K562 (cell line): ENCODE measurements around the gene TMA7B. TPM values are rescaled to one million over a fixed set of nuclear protein-coding genes. Genes with fewer than 3 reads are reported as not detected.

Source experiments
- ARID3A ChIP-seq: IDR thresholded peaks from 2 replicates; pipeline ENCODE4 v1.6.1; 2012; ENCODE audit warnings: low read depth, low read length, improper control_type of control experiment, borderline replicate concordance
- CEBPB ChIP-seq: fragments of 450-650 bp; IDR thresholded peaks from 2 replicates; pipeline ENCODE4 v1.6.1; 2016; ENCODE audit warnings: missing genetic modification characterization, missing compliant biosample characterization
- DACH1 ChIP-seq: fragments of 450-650 bp; IDR thresholded peaks from 2 replicates; pipeline ENCODE4 v1.6.1; 2018; ENCODE audit not compliant: partially characterized antibody
- DMBX1 ChIP-seq: fragments of 250-450 bp; sonication (Bioruptor Pico); IDR thresholded peaks from 2 replicates; pipeline ENCODE4 v1.8.0; 2022; ENCODE audit warnings: inconsistent platforms, mild to moderate bottlenecking, moderate library complexity, borderline replicate concordance
- ELF4 ChIP-seq: fragments of 450-650 bp; formaldehyde crosslinking; IDR thresholded peaks from 2 replicates; pipeline ENCODE4 v1.4.0; 2022; ENCODE audit warnings: missing genetic modification characterization
- FOXM1 ChIP-seq, 2 experiments: fragments of 450-650 bp in 1 of 2; sonication (generic) in 1 of 2; formaldehyde crosslinking in 1 of 2; IDR thresholded peaks; 2 replicates each; pipeline versions ENCODE4 v1.6.1 to v1.9.0; 2017 to 2022; ENCODE audit warnings: low read depth in 2 of 2, mild to moderate bottlenecking in 2 of 2, missing genetic modification reagents in 1 of 2, moderate library complexity in 1 of 2
- FOXP1 ChIP-seq: sonication (generic); formaldehyde crosslinking; IDR thresholded peaks from 2 replicates; pipeline ENCODE4 v1.8.0; 2022; ENCODE audit warnings: mild to moderate bottlenecking, missing genetic modification reagents
- MLLT1 ChIP-seq, 2 experiments: fragments of 450-650 bp; IDR thresholded peaks; 2 replicates each; pipeline ENCODE4 v1.6.1; 2016
- NFIC ChIP-seq: fragments of 450-650 bp; IDR thresholded peaks from 2 replicates; pipeline ENCODE4 v1.6.1; 2017; ENCODE audit warnings: mild to moderate bottlenecking, inconsistent platforms
- SPI1 ChIP-seq: IDR thresholded peaks from 2 replicates; pipeline ENCODE4 v1.6.1; 2011; ENCODE audit warnings: low read depth, low read length, control low read depth, borderline replicate concordance
- THAP12 ChIP-seq: fragments of 250-450 bp; sonication (Bioruptor Pico); IDR thresholded peaks from 2 replicates; pipeline ENCODE4 v1.9.0; 2021; ENCODE audit warnings: mild to moderate bottlenecking, inconsistent platforms
- ZNF197 ChIP-seq: fragments of 200-800 bp; sonication (Bioruptor generic); IDR thresholded peaks from 2 replicates; pipeline ENCODE4 v1.6.1; 2016; ENCODE audit warnings: low read depth, missing genetic modification characterization, missing compliant biosample characterization
- polyA plus RNA-seq, 8 experiments: library from polyadenylated mRNA; depleted of rRNA in 4 of 8; stranded (reverse) in 5 of 8; unstranded in 3 of 8; fragments of >200 nt; fragmentation: Nextera tagmentation in 2 of 8; fragmentation: Illumina TruSeq in 1 of 8; extraction: Ambion mirVana in 2 of 8; extraction: Trizol in 1 of 8; gene quantifications; 2 replicates each; pipeline versions ENCODE4 v1.2.1 to v1.2.3, GENCODE V29; 2011 to 2014; ENCODE audit warnings: inconsistent platforms in 1 of 8, missing spikeins in 1 of 8
- total RNA-seq, 7 experiments: library from RNA; depleted of rRNA in 6 of 7; stranded (reverse); fragments of >200 nt in 6 of 7; fragmentation: Illumina TruSeq in 2 of 7; extraction: Trizol in 2 of 7; gene quantifications; 2 replicates each; pipeline versions ENCODE4 v1.2.1 to v1.2.3, GENCODE V29; 2011 to 2021; ENCODE audit warnings: low replicate concordance in 1 of 7
- TF ChIP-seq, protein P1 (sequence below): fragments of 450-650 bp; IDR thresholded peaks from 2 replicates; pipeline ENCODE4 v1.6.1; 2017; ENCODE audit warnings: antibody characterized with exemption, mild to moderate bottlenecking
- TF ChIP-seq, protein P2 (sequence below): sonication (generic); formaldehyde crosslinking; IDR thresholded peaks from 2 replicates; pipeline ENCODE4 v1.8.1; 2022; ENCODE audit warnings: missing genetic modification reagents

The TMA7B gene
- total and polyA plus RNA-seq, 9 of the 15 experiments (the other 6 are each of a cell fraction or from before 2014, with no cell fraction given): 5.6 to 14.2 (median 11.8) TPM

- TF ChIP-seq ARID3A: no peak
- TF ChIP-seq, protein P1, sequence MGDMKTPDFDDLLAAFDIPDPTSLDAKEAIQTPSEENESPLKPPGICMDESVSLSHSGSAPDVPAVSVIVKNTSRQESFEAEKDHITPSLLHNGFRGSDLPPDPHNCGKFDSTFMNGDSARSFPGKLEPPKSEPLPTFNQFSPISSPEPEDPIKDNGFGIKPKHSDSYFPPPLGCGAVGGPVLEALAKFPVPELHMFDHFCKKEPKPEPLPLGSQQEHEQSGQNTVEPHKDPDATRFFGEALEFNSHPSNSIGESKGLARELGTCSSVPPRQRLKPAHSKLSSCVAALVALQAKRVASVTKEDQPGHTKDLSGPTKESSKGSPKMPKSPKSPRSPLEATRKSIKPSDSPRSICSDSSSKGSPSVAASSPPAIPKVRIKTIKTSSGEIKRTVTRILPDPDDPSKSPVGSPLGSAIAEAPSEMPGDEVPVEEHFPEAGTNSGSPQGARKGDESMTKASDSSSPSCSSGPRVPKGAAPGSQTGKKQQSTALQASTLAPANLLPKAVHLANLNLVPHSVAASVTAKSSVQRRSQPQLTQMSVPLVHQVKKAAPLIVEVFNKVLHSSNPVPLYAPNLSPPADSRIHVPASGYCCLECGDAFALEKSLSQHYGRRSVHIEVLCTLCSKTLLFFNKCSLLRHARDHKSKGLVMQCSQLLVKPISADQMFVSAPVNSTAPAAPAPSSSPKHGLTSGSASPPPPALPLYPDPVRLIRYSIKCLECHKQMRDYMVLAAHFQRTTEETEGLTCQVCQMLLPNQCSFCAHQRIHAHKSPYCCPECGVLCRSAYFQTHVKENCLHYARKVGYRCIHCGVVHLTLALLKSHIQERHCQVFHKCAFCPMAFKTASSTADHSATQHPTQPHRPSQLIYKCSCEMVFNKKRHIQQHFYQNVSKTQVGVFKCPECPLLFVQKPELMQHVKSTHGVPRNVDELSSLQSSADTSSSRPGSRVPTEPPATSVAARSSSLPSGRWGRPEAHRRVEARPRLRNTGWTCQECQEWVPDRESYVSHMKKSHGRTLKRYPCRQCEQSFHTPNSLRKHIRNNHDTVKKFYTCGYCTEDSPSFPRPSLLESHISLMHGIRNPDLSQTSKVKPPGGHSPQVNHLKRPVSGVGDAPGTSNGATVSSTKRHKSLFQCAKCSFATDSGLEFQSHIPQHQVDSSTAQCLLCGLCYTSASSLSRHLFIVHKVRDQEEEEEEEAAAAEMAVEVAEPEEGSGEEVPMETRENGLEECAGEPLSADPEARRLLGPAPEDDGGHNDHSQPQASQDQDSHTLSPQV: peak; percentile 65
- peak; percentile 29; the same call in 1 of the 2 replicates for TF ChIP-seq FOXM1 (IDR thresholded peaks at IDR 0.05; ENCODE audit: low read depth)
- TF ChIP-seq FOXM1 (CRISPR knock-in tag; IDR thresholded peaks at IDR 0.05; ENCODE audit: low read depth): no peak
- TF ChIP-seq, protein P2, sequence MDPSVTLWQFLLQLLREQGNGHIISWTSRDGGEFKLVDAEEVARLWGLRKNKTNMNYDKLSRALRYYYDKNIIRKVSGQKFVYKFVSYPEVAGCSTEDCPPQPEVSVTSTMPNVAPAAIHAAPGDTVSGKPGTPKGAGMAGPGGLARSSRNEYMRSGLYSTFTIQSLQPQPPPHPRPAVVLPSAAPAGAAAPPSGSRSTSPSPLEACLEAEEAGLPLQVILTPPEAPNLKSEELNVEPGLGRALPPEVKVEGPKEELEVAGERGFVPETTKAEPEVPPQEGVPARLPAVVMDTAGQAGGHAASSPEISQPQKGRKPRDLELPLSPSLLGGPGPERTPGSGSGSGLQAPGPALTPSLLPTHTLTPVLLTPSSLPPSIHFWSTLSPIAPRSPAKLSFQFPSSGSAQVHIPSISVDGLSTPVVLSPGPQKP (CRISPR knock-in tag): no peak
- TF ChIP-seq ZNF197 (CRISPR knock-in tag): no peak
- 0 out of 2 replicates have a peak, but pooled peaks have one; percentile 20 for TF ChIP-seq SPI1
- TF ChIP-seq ELF4: no peak
- peak; percentile 98 for TF ChIP-seq CEBPB (tag)
- no peak for TF ChIP-seq THAP12
- no peak for TF ChIP-seq DACH1
- peak; percentile 94 for TF ChIP-seq NFIC
- peak; percentile 80; the same call in 1 of the 2 replicates for TF ChIP-seq FOXP1
- TF ChIP-seq MLLT1 (IDR thresholded peaks at IDR 0.05): no peak
- peak; percentile 61; the same call in 1 of the 2 replicates for TF ChIP-seq DMBX1 (CRISPR knock-in tag)
Observed at GRCh38 chr22:39999144-39999757, 39.1 kb downstream of the TMA7B start (continued).
